B cell (primary cell): ENCODE measurements around the gene IL3RA.
"Not testable (repeated sequence)": the region's sequence is repeated elsewhere in the genome, so short reads cannot be mapped to it uniquely, and the experiment has no call there.

Experiments
- CTCF ChIP-seq: fragments of 200-600 bp; IDR thresholded peaks from one replicate; pipeline ENCODE4 v1.8.0; 2022; ENCODE audit warnings: antibody characterized with exemption, mild to moderate bottlenecking
- EZH2 ChIP-seq: IDR thresholded peaks from 2 replicates; pipeline ENCODE4 v1.6.1; 2012; ENCODE audit warnings: borderline replicate concordance, low read depth, mild to moderate bottlenecking, moderate library complexity, low read length; ENCODE audit not compliant: insufficient read depth, poor library complexity, severe bottlenecking

GRCh38 chrX:1332433-1332832, 4.2 kb upstream of the IL3RA start:
- TF ChIP-seq EZH2, CTCF: not testable (repeated sequence)
